Measurements from ENCODE around the gene NR6A1.

- TF ChIP-seq POLR2A (IDR thresholded peaks at IDR 0.05; ENCODE audit: low read length) = no peak
- TF ChIP-seq, protein P1, sequence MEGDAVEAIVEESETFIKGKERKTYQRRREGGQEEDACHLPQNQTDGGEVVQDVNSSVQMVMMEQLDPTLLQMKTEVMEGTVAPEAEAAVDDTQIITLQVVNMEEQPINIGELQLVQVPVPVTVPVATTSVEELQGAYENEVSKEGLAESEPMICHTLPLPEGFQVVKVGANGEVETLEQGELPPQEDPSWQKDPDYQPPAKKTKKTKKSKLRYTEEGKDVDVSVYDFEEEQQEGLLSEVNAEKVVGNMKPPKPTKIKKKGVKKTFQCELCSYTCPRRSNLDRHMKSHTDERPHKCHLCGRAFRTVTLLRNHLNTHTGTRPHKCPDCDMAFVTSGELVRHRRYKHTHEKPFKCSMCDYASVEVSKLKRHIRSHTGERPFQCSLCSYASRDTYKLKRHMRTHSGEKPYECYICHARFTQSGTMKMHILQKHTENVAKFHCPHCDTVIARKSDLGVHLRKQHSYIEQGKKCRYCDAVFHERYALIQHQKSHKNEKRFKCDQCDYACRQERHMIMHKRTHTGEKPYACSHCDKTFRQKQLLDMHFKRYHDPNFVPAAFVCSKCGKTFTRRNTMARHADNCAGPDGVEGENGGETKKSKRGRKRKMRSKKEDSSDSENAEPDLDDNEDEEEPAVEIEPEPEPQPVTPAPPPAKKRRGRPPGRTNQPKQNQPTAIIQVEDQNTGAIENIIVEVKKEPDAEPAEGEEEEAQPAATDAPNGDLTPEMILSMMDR (IDR thresholded peaks at IDR 0.05) = no peak
- no peak for TF ChIP-seq KDM5A (IDR thresholded peaks at IDR 0.05)
- TF ChIP-seq, protein P2, sequence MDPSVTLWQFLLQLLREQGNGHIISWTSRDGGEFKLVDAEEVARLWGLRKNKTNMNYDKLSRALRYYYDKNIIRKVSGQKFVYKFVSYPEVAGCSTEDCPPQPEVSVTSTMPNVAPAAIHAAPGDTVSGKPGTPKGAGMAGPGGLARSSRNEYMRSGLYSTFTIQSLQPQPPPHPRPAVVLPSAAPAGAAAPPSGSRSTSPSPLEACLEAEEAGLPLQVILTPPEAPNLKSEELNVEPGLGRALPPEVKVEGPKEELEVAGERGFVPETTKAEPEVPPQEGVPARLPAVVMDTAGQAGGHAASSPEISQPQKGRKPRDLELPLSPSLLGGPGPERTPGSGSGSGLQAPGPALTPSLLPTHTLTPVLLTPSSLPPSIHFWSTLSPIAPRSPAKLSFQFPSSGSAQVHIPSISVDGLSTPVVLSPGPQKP (IDR thresholded peaks at IDR 0.05; ENCODE audit: low read depth, low read length) = no peak
- no peak for TF ChIP-seq CHD2 (IDR thresholded peaks at IDR 0.05; ENCODE audit: low read length, partially characterized antibody)
- no peak for TF ChIP-seq ZFP36 (IDR thresholded peaks at IDR 0.05; ENCODE audit: borderline replicate concordance, partially characterized antibody)
- TF ChIP-seq MAFK (IDR thresholded peaks at IDR 0.05; ENCODE audit: partially characterized antibody) = no peak
- TF ChIP-seq REST (IDR thresholded peaks at IDR 0.05) = no peak
- no peak for TF ChIP-seq PHF8 (IDR thresholded peaks at IDR 0.05; ENCODE audit: borderline replicate concordance, low read depth)
- TF ChIP-seq FOSL2 (IDR thresholded peaks at IDR 0.05) = no peak
- TF ChIP-seq FOSL2 (CRISPR knock-in tag; IDR thresholded peaks at IDR 0.05) = no peak
- no peak for TF ChIP-seq POLR2AphosphoS2 (conservative IDR thresholded peaks at IDR 0.05; ENCODE audit: low read length)
- no peak for TF ChIP-seq JUN (IDR thresholded peaks at IDR 0.05)
These were observed 265.2 kb downstream of the NR6A1 start for GRCh38 chr9:124505901-124506346.

All from A549 (cell line).